H1 (cell line): ENCODE measurements around the gene NSF. TPM values are rescaled to one million over a fixed set of nuclear protein-coding genes. Genes with fewer than 3 reads are reported as not detected.
"Not testable (repeated sequence)": the region's sequence is repeated elsewhere in the genome, so short reads cannot be mapped to it uniquely, and the experiment has no call there.

Experiments
- CTCF ChIA-PET: fragments of 300-600 bp; sonication (Branson Sonifier 250); formaldehyde crosslinking; loops from one replicate; lab custom pipeline; 2021; ENCODE audit not compliant: partially characterized antibody; lab: Charles Lee
- POLR2A ChIA-PET: fragments of 300-600 bp; sonication (Branson Sonifier 250); formaldehyde crosslinking; loops from one replicate; lab custom pipeline; 2021; ENCODE audit warnings: inconsistent platforms; ENCODE audit not compliant: partially characterized antibody; lab: Charles Lee
- DNase-seq, 2 experiments: peaks; one replicate each; pipeline versions ENCODE4 v3.0.0 to v3.0.0-alpha.2; 2010 to 2022; ENCODE audit warnings: low spot score in 2 of 2, low read depth in 1 of 2, mixed read lengths in 1 of 2
- FAIRE-seq: peaks from 2 replicates; lab custom pipeline; 2011; peaks lifted over from hg19 to GRCh38; lab: Jason Lieb, UNC
- H2AFZ ChIP-seq: 2 replicates; pipeline ENCODE4 v1.8.1; 2012; ENCODE audit warnings: low read length, inconsistent platforms
- H2AK5ac ChIP-seq: 2 replicates; pipeline ENCODE4 v1.6.1; 2013; ENCODE audit warnings: low read depth, low read length
- H2BK120ac ChIP-seq: replicated peaks from 2 replicates; pipeline ENCODE3; 2013; ENCODE audit warnings: low read depth, low read length, inconsistent platforms
- H2BK12ac ChIP-seq: 2 replicates; pipeline ENCODE4 v1.6.1; 2013; ENCODE audit warnings: low read depth, low read length
- H2BK15ac ChIP-seq: 2 replicates; pipeline ENCODE4 v1.6.1; 2013; ENCODE audit warnings: low read length
- H2BK20ac ChIP-seq: 2 replicates; pipeline ENCODE4 v1.6.1; 2013; ENCODE audit warnings: low read length
- H2BK5ac ChIP-seq: 2 replicates; pipeline ENCODE4 v1.6.1; 2013; ENCODE audit warnings: low read depth, low read length
- H3K14ac ChIP-seq: 2 replicates; pipeline ENCODE4 v1.6.1; 2013; ENCODE audit warnings: inconsistent platforms; ENCODE audit not compliant: insufficient read length
- H3K18ac ChIP-seq: 2 replicates; pipeline ENCODE4 v1.6.1; 2013; ENCODE audit warnings: low read length; ENCODE audit errors: extremely low read depth
- H3K23ac ChIP-seq: 2 replicates; pipeline ENCODE4 v1.6.1; 2013; ENCODE audit warnings: inconsistent platforms; ENCODE audit not compliant: insufficient read length
- H3K23me2 ChIP-seq: 2 replicates; pipeline ENCODE4 v1.6.1; 2013; ENCODE audit warnings: low read depth, low read length
- H3K27ac ChIP-seq: 2 replicates; pipeline ENCODE4 v1.6.1; 2011; ENCODE audit warnings: low read depth, low read length, inconsistent platforms
- H3K27me3 ChIP-seq, 4 experiments: replicated peaks in 1 of 4; 1 replicate in 1 of 4; 2 replicates in 3 of 4; pipeline versions ENCODE4 v1.6.1 to v1.8.1; 2011 to 2013; ENCODE audit warnings: low read length in 3 of 4, mild to moderate bottlenecking in 3 of 4, inconsistent platforms in 2 of 4, mixed read lengths in 2 of 4, moderate library complexity in 1 of 4; ENCODE audit not compliant: control insufficient read depth in 3 of 4, insufficient read depth in 3 of 4; ENCODE audit errors: extremely low read depth in 1 of 4
- H3K36me3 ChIP-seq, 4 experiments: 2 replicates each; pipeline versions ENCODE4 v1.6.1 to v1.8.1; 2011 to 2013; ENCODE audit warnings: mild to moderate bottlenecking in 4 of 4, low read length in 3 of 4, moderate library complexity in 2 of 4, control low read depth in 1 of 4, inconsistent platforms in 1 of 4; ENCODE audit not compliant: insufficient read depth in 4 of 4, control insufficient read depth in 2 of 4
- H3K4ac ChIP-seq: replicated peaks from 2 replicates; pipeline ENCODE3; 2013; ENCODE audit warnings: low read length, low read depth, mixed read lengths, inconsistent platforms; ENCODE audit not compliant: insufficient read length
- H3K4me1 ChIP-seq, 4 experiments: replicated peaks in 1 of 4; 1 replicate in 1 of 4; 2 replicates in 3 of 4; pipeline versions ENCODE4 v1.6.1 to v1.8.1; 2011 to 2013; ENCODE audit warnings: low read length in 3 of 4, inconsistent platforms in 2 of 4, mixed read lengths in 1 of 4; ENCODE audit not compliant: insufficient read depth in 4 of 4, control insufficient read depth in 3 of 4
- H3K4me2 ChIP-seq, 2 experiments: 2 replicates each; pipeline versions ENCODE4 v1.6.1 to v1.8.1; 2011 to 2013; ENCODE audit warnings: low read depth in 2 of 2, low read length in 2 of 2, control low read depth in 1 of 2, inconsistent platforms in 1 of 2, mild to moderate bottlenecking in 1 of 2; ENCODE audit not compliant: insufficient read depth in 1 of 2
- H3K4me3 ChIP-seq, 4 experiments: fragments of 200-600, 300-600 bp in 1 of 4; sonication (generic), shearing (Covaris generic), sonication (Bioruptor Twin) in 1 of 4; 2 replicates each; pipeline versions ENCODE4 v1.5.1 to v1.8.1; 2011 to 2016; ENCODE audit warnings: low read length in 4 of 4, low read depth in 3 of 4, control low read depth in 2 of 4, inconsistent platforms in 2 of 4, mild to moderate bottlenecking in 2 of 4, mixed read lengths in 1 of 4, moderate library complexity in 1 of 4; ENCODE audit not compliant: insufficient read depth in 2 of 4; ENCODE audit errors: extremely low read depth in 1 of 4
- H3K56ac ChIP-seq: replicated peaks from 2 replicates; pipeline ENCODE3; 2013; ENCODE audit warnings: low read depth, mild to moderate bottlenecking, mixed read lengths, low read length, inconsistent platforms; ENCODE audit not compliant: insufficient read length
- H3K79me1 ChIP-seq: 2 replicates; pipeline ENCODE4 v1.6.1; 2013; ENCODE audit warnings: low read depth, low read length, control low read depth
- H3K79me2 ChIP-seq, 2 experiments: 2 replicates each; pipeline versions ENCODE4 v1.6.1 to v1.8.1; 2012 to 2013; ENCODE audit warnings: low read length in 2 of 2, mild to moderate bottlenecking in 2 of 2, inconsistent platforms in 1 of 2; ENCODE audit not compliant: insufficient read depth in 2 of 2, control insufficient read depth in 1 of 2
- H3K9ac ChIP-seq, 4 experiments: replicated peaks in 1 of 4; 1 replicate in 1 of 4; 2 replicates in 3 of 4; pipeline versions ENCODE4 v1.6.1 to v1.8.1; 2011 to 2013; ENCODE audit warnings: low read depth in 3 of 4, low read length in 3 of 4, control low read depth in 2 of 4, mild to moderate bottlenecking in 2 of 4, moderate library complexity in 2 of 4, inconsistent platforms in 1 of 4; ENCODE audit errors: extremely low read depth in 1 of 4
- H3K9me3 ChIP-seq, 2 experiments: 2 replicates each; pipeline versions ENCODE4 v1.6.1 to v1.8.1; 2012 to 2013; ENCODE audit warnings: mild to moderate bottlenecking in 2 of 2, moderate library complexity in 2 of 2, control low read depth in 1 of 2, inconsistent platforms in 1 of 2, low read depth in 1 of 2, low read length in 1 of 2, mixed read lengths in 1 of 2; ENCODE audit not compliant: insufficient read depth in 2 of 2
- H4K20me1 ChIP-seq, 2 experiments: replicated peaks in 1 of 2; 2 replicates each; pipeline versions ENCODE3 to v1.8.1; 2011 to 2013; ENCODE audit warnings: inconsistent platforms in 2 of 2, low read length in 2 of 2, mild to moderate bottlenecking in 1 of 2; ENCODE audit not compliant: insufficient read depth in 2 of 2, control insufficient read depth in 1 of 2
- H4K5ac ChIP-seq: 2 replicates; pipeline ENCODE4 v1.6.1; 2013; ENCODE audit warnings: low read length, low read depth, mixed read lengths, inconsistent platforms; ENCODE audit not compliant: insufficient read length
- H4K8ac ChIP-seq: 2 replicates; pipeline ENCODE4 v1.8.0; 2013; ENCODE audit warnings: mild to moderate bottlenecking, moderate library complexity, low read length, inconsistent platforms; ENCODE audit not compliant: insufficient read depth; ENCODE audit errors: extremely low read depth
- H4K91ac ChIP-seq: replicated peaks from 2 replicates; pipeline ENCODE3; 2013; ENCODE audit warnings: low read length, mixed read lengths, inconsistent platforms; ENCODE audit not compliant: insufficient read length
- CBX8 ChIP-seq: fragments of 300-800, 300-1000 bp; sonication (generic); IDR thresholded peaks from 2 replicates; pipeline ENCODE4 v1.7.1; 2016; ENCODE audit warnings: low read depth, low read length, borderline replicate concordance
- HDAC2 ChIP-seq, 2 experiments: fragments of 300-600 bp in 1 of 2; sonication (generic) in 1 of 2; IDR thresholded peaks; 2 replicates each; pipeline ENCODE4 v1.6.1; 2011 to 2012; ENCODE audit warnings: low read depth in 2 of 2, low read length in 2 of 2, mild to moderate bottlenecking in 2 of 2, moderate library complexity in 2 of 2, borderline replicate concordance in 1 of 2, inconsistent platforms in 1 of 2
- HDAC6 ChIP-seq: IDR thresholded peaks from one replicate; pipeline ENCODE4 v1.7.1; 2012; ENCODE audit warnings: low read depth, mild to moderate bottlenecking, inconsistent platforms, low read length, moderate library complexity
- JUND ChIP-seq: IDR thresholded peaks from 2 replicates; pipeline ENCODE4 v1.6.1; 2011; ENCODE audit warnings: mild to moderate bottlenecking, improper control_type of control experiment, low read length
- MAFK ChIP-seq: IDR thresholded peaks from 2 replicates; pipeline ENCODE4 v1.6.1; 2012; ENCODE audit warnings: low read depth, mild to moderate bottlenecking, improper control_type of control experiment, low read length
- RAD21 ChIP-seq, 2 experiments: IDR thresholded peaks in 1 of 2; conservative IDR thresholded peaks in 1 of 2; 2 replicates each; pipeline ENCODE4 v1.6.1; 2011; ENCODE audit warnings: low read depth in 2 of 2, low read length in 2 of 2, improper control_type of control experiment in 1 of 2, inconsistent platforms in 1 of 2, mild to moderate bottlenecking in 1 of 2, moderate library complexity in 1 of 2
- SP2 ChIP-seq: IDR thresholded peaks from 2 replicates; pipeline ENCODE4 v1.6.1; 2012; ENCODE audit warnings: mild to moderate bottlenecking, low read length, inconsistent platforms
- TCF12 ChIP-seq: IDR thresholded peaks from 2 replicates; pipeline ENCODE4 v1.6.1; 2011; ENCODE audit warnings: low read depth, mild to moderate bottlenecking, low read length
- WGBS, 2 experiments: shearing (Covaris generic) in 1 of 2; methylation state at CpG; one replicate each; pipeline versions ENCODE4 v1.1.6 to v1.1.7; 2013 to 2015; ENCODE audit warnings: low lambda C conversion rate in 2 of 2, mixed read lengths in 2 of 2, inconsistent platforms in 1 of 2, low coverage in 1 of 2, missing lambda C conversion rate in 1 of 2; ENCODE audit not compliant: insufficient replicate concordance in 2 of 2, insufficient coverage in 1 of 2, insufficient read length in 1 of 2; ENCODE audit errors: extremely low coverage in 1 of 2, missing lambda C conversion rate in 1 of 2; 5-methylcytosine and 5-hydroxymethylcytosine counted together
- polyA plus RNA-seq, 7 experiments: library from polyadenylated mRNA; depleted of rRNA in 3 of 7; stranded (reverse) in 5 of 7; unstranded in 2 of 7; fragments of >200 nt in 5 of 7; fragments of 200-250 nt in 2 of 7; gene quantifications; 1 replicate in 5 of 7; 2 replicates in 1 of 7; 4 replicates in 1 of 7; pipeline versions ENCODE4 v1.2.1 to v1.2.3, GENCODE V29; 2011 to 2013; ENCODE audit warnings: missing spikeins in 2 of 7, mixed read lengths in 2 of 7
- total RNA-seq: library from RNA; stranded (reverse); fragmentation: NEBNext Ultra II Directional; extraction: Animal tissue kit (Norgen Biotek cat#: 25700); gene quantifications from 2 replicates; pipeline ENCODE4 v1.2.1, GENCODE V29; 2021
- TF ChIP-seq, protein P1 (sequence below): IDR thresholded peaks from 2 replicates; pipeline ENCODE4 v1.6.1; 2012; ENCODE audit warnings: low read length, inconsistent platforms

Gene NSF
- total and polyA plus RNA-seq, 2 of the 8 experiments (the other 6 are each of a cell fraction or from before 2014, with no cell fraction given), result 13.0 to 27.7 TPM

DNA sequence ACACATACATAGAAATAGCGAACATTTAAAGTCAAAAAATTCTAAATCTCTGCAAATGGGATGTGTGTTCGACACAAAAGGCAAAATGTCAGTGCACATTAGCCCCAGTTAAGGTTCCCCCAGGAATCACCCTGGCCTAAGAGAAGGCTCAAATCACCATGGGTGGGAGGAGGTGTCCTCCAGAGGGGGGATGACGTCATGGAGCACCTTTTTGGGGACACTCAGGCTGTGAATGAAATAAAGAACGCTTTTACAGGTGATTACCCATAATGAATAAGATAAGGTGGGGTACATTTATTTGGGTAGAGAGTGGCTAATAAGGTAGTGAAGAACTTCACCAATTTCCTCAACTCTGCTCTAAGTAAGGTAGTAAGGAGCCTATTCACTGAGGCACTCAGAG lies 201.6 kb downstream of the NSF start (continued):
- TF ChIP-seq, protein P1, sequence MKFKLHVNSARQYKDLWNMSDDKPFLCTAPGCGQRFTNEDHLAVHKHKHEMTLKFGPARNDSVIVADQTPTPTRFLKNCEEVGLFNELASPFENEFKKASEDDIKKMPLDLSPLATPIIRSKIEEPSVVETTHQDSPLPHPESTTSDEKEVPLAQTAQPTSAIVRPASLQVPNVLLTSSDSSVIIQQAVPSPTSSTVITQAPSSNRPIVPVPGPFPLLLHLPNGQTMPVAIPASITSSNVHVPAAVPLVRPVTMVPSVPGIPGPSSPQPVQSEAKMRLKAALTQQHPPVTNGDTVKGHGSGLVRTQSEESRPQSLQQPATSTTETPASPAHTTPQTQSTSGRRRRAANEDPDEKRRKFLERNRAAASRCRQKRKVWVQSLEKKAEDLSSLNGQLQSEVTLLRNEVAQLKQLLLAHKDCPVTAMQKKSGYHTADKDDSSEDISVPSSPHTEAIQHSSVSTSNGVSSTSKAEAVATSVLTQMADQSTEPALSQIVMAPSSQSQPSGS, result no peak
- TF ChIP-seq HDAC2 (IDR thresholded peaks at IDR 0.05; ENCODE audit: borderline replicate concordance in 1 of 2, low read depth in 2 of 2, low read length in 2 of 2) (no peak), RAD21 (IDR thresholded peaks at IDR 0.05 in 1 of 2, conservative IDR thresholded peaks at IDR 0.05 in 1 of 2; ENCODE audit: low read depth in 2 of 2, low read length in 2 of 2) (no peak), JUND (no peak), SP2 (no peak), CBX8 (no peak), HDAC6 (no peak), MAFK (no peak), TCF12 (no peak)

DNA sequence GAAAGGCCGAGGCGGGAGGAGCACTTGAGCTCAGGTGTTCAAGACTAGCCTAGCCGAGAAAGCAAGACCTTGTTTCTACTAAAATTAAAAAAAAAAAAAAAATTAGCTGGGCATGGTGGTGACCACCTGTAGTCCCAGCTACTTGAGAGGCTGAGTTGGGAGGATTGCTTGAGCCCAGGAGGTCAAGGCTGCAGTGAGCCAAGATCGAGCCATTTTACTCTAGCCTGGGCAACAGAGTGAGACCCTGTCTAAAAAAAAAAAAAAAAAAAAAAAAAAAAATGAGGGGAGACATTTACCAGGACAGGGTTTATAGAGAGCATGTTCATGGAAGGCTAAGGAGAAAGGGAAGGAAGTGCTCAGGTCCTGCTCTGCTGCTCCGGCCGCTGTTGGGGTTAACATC lies 202.6 kb downstream of the NSF start:
- not testable (repeated sequence) for H4K8ac ChIP-seq, H4K91ac ChIP-seq, H3K79me2 ChIP-seq, H3K18ac ChIP-seq, H2BK5ac ChIP-seq, H3K23ac ChIP-seq, H3K14ac ChIP-seq, H3K23me2 ChIP-seq, H2BK15ac ChIP-seq, H3K79me1 ChIP-seq, H2BK12ac ChIP-seq, H2AK5ac ChIP-seq, H3K4me3 ChIP-seq, DNase-seq, H3K27ac ChIP-seq, H3K9me3 ChIP-seq, H2BK120ac ChIP-seq, H3K9ac ChIP-seq, H3K4ac ChIP-seq, H3K56ac ChIP-seq, H2BK20ac ChIP-seq, H4K20me1 ChIP-seq, H3K4me1 ChIP-seq, FAIRE-seq, H3K36me3 ChIP-seq, H3K4me2 ChIP-seq, H2AFZ ChIP-seq, H4K5ac ChIP-seq
- 97% methylated on average over 6 of the region's 6 CpGs; no CpG with 5 or more reads in 1 of the 2 experiments for WGBS, 2 experiments
- POLR2A ChIA-PET, result interaction anchor here (0.6 kb wide), 1 partner anchor 21 kb away, joined by 3 read pairs; no protein-coding TSS in a partner anchor
- H3K27me3 ChIP-seq, result peaks cover 0 to 21% (median 15%) of the 10 kb centered on the region in 4 experiments; a peak in 5 of 7 replicates
- CTCF ChIA-PET, result interaction anchor here (0.7 to 1.5 kb wide), 3 partner anchors 10 to 147 kb away, joined by 3 to 4 read pairs (median 3); no protein-coding TSS in a partner anchor
